Measurements from ENCODE around the gene DRAM1.

DNA sequence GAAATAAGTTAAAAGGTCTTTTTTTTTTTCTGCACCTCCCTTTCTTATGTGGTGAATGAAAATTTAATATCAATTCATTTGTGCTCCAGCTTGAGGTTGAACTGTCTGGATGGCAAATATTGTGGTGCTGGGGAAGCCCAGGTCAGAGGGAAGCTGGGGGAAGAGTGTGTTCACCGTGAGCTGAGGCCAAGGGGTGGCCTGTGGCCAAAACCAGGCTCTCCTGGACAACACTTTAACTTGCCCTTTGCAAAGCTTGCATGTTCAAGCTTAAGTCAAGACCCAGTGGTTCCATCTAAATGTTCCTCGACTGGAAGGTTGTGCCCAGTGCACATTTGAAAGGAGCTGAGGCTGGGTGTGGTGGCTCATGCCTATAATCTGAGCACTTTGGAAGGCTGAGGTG lies 28.8 kb downstream of the DRAM1 start:
- TF ChIP-seq, protein P1, sequence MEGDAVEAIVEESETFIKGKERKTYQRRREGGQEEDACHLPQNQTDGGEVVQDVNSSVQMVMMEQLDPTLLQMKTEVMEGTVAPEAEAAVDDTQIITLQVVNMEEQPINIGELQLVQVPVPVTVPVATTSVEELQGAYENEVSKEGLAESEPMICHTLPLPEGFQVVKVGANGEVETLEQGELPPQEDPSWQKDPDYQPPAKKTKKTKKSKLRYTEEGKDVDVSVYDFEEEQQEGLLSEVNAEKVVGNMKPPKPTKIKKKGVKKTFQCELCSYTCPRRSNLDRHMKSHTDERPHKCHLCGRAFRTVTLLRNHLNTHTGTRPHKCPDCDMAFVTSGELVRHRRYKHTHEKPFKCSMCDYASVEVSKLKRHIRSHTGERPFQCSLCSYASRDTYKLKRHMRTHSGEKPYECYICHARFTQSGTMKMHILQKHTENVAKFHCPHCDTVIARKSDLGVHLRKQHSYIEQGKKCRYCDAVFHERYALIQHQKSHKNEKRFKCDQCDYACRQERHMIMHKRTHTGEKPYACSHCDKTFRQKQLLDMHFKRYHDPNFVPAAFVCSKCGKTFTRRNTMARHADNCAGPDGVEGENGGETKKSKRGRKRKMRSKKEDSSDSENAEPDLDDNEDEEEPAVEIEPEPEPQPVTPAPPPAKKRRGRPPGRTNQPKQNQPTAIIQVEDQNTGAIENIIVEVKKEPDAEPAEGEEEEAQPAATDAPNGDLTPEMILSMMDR (IDR thresholded peaks at IDR 0.05; ENCODE audit: low read depth, low read length), result no peak
- TF ChIP-seq EZH2phosphoT487 (IDR thresholded peaks at IDR 0.05; ENCODE audit: low read depth), result no peak
